ENCODE measurements around the gene HECTD1. TPM values are rescaled to one million over a fixed set of nuclear protein-coding genes. Genes with fewer than 3 reads are reported as not detected.
"Not testable (repeated sequence)": the region's sequence is repeated elsewhere in the genome, so short reads cannot be mapped to it uniquely, and the experiment has no call there.

The HECTD1 gene
- total RNA-seq, 1 experiment from 2014 or later: 138 TPM

DNA sequence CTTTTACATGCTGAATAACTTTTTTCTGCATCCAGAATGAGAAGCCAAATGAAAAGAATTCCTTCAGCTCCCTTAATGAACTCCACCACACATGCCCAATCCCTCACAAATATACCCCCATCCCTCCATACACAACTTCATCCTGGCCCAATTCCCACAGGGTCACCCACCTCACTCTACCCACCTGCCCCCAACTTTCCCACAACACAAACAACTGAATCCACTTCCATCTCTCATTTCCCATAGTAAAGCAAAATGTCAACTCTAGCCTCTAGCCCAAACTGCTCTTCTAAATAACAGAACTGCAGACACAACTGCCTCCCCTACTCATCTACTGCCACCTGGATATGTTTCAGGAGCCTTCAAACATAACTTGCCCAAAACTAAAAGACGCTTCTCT, 18.8 kb downstream of the HECTD1 start:
- Histone ChIP-seq H3K4me1 (ENCODE audit: insufficient read depth, low read length, poor library complexity, severe bottlenecking) (no peaks in the 10 kb centered on the region), H3K27ac (ENCODE audit: low read depth, low read length, poor library complexity, severe bottlenecking) (no peak overlapping the region), H3K4me3 (ENCODE audit: low read depth, low read length, poor library complexity, severe bottlenecking) (no peak overlapping the region), H3K27me3 (replicated peaks; ENCODE audit: insufficient read depth, low read depth, low read length, poor library complexity) (no peaks in the 10 kb centered on the region), H3K36me3 (ENCODE audit: insufficient read depth, low read length, poor library complexity, severe bottlenecking) (peaks cover 3% of the 10 kb centered on the region), H3K9me3 (ENCODE audit: low read depth, low read length, poor library complexity, severe bottlenecking) (no peaks in the 10 kb centered on the region)
- intact Hi-C loops (cut with micrococcal nuclease; ENCODE audit: unreplicated experiment): no loop called here
- TF ChIP-seq, protein P1, sequence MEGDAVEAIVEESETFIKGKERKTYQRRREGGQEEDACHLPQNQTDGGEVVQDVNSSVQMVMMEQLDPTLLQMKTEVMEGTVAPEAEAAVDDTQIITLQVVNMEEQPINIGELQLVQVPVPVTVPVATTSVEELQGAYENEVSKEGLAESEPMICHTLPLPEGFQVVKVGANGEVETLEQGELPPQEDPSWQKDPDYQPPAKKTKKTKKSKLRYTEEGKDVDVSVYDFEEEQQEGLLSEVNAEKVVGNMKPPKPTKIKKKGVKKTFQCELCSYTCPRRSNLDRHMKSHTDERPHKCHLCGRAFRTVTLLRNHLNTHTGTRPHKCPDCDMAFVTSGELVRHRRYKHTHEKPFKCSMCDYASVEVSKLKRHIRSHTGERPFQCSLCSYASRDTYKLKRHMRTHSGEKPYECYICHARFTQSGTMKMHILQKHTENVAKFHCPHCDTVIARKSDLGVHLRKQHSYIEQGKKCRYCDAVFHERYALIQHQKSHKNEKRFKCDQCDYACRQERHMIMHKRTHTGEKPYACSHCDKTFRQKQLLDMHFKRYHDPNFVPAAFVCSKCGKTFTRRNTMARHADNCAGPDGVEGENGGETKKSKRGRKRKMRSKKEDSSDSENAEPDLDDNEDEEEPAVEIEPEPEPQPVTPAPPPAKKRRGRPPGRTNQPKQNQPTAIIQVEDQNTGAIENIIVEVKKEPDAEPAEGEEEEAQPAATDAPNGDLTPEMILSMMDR (conservative IDR thresholded peaks at IDR 0.05; ENCODE audit: low read depth, low read length): no peak
- no peak for TF ChIP-seq EZH2 (IDR thresholded peaks at IDR 0.05; ENCODE audit: borderline replicate concordance, low read depth, low read length, poor library complexity, severe bottlenecking)
- BruUV-seq (replicated peaks): no TSS peak
- CTCF ChIA-PET: no interaction called here
- DNase-seq (ENCODE audit: low spot score): no peak
- POLR2A ChIA-PET (ENCODE audit: low non-redundant PET): no interaction called here

DNA sequence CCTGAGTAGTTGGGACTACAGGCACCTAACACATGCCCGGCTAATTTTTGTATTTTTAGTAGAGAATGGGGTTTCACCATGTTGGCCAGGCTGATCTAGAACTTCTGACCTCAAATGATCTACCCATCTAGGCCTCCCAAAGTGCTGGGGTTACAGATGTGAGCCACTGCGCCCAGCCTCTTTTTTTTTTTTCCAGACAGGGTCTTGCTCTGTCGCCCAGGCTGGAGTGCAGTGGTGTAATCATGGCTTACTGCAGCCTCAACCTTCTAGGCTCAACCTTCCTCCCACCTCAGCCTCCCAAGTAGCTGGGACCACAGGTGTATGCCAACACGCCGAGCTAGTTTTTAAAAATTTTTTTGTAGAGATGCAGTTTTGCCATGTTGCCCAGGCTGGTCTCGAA, 25.6 kb downstream of the HECTD1 start:
- BruUV-seq (replicated peaks); H3K9me3 ChIP-seq (ENCODE audit: low read depth, low read length, poor library complexity, severe bottlenecking); H3K4me1 ChIP-seq (ENCODE audit: insufficient read depth, low read length, poor library complexity, severe bottlenecking); H3K27ac ChIP-seq (ENCODE audit: low read depth, low read length, poor library complexity, severe bottlenecking); H3K4me3 ChIP-seq (ENCODE audit: low read depth, low read length, poor library complexity, severe bottlenecking); intact Hi-C loops (cut with micrococcal nuclease; ENCODE audit: unreplicated experiment); DNase-seq (ENCODE audit: low spot score); H3K27me3 ChIP-seq (replicated peaks; ENCODE audit: insufficient read depth, low read depth, low read length, poor library complexity); H3K36me3 ChIP-seq (ENCODE audit: insufficient read depth, low read length, poor library complexity, severe bottlenecking): not testable (repeated sequence)
- CTCF ChIA-PET: interaction anchor here (0.7 kb wide), 1 partner anchor 1544 kb away, joined by 3 read pairs; no protein-coding TSS in a partner anchor
- POLR2A ChIA-PET (ENCODE audit: low non-redundant PET): interaction anchor here (0.7 kb wide), 2 partner anchors 16 to 26 kb away, joined by 7 to 15 read pairs; partner anchors contain the start of gene HECTD1

DNA sequence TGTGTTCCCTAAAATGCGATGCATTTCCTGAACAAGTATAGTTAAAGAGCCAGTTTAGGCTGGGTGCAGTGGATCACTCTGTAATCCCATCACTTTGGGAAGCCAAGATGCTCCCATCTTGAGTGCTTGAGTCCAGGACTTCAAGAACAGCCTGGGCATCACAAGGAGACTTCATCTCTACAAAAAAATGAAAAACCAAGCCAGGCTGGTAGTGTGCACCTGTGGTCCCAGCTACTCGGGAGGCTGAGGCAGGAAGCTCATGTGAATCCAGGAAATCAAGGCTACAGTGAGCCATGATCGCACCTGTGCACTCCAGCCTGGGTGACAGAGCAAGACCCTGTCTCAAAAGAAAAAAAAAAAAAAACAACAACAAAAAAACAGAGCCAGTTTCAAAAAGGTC, 26.3 kb downstream of the HECTD1 start:
- no peak for TF ChIP-seq EZH2 (IDR thresholded peaks at IDR 0.05; ENCODE audit: borderline replicate concordance, low read depth, low read length, poor library complexity, severe bottlenecking)
- TF ChIP-seq, protein P1 (conservative IDR thresholded peaks at IDR 0.05; ENCODE audit: low read depth, low read length): no peak
- Histone ChIP-seq H3K4me1 (ENCODE audit: insufficient read depth, low read length, poor library complexity, severe bottlenecking) (no peaks in the 10 kb centered on the region), H3K27ac (ENCODE audit: low read depth, low read length, poor library complexity, severe bottlenecking) (no peak overlapping the region), H3K4me3 (ENCODE audit: low read depth, low read length, poor library complexity, severe bottlenecking) (no peak overlapping the region), H3K27me3 (replicated peaks; ENCODE audit: insufficient read depth, low read depth, low read length, poor library complexity) (no peaks in the 10 kb centered on the region), H3K36me3 (ENCODE audit: insufficient read depth, low read length, poor library complexity, severe bottlenecking) (peaks cover 5% of the 10 kb centered on the region), H3K9me3 (ENCODE audit: low read depth, low read length, poor library complexity, severe bottlenecking) (no peaks in the 10 kb centered on the region)
- no peak for DNase-seq (ENCODE audit: low spot score)
- ChIA-PET CTCF (no interaction called here), POLR2A (ENCODE audit: low non-redundant PET) (interaction anchor here (0.7 kb wide), 1 partner anchor 16 kb away, joined by 15 read pairs; no protein-coding TSS in a partner anchor)
- intact Hi-C loops (cut with micrococcal nuclease; ENCODE audit: unreplicated experiment): no loop called here
- BruUV-seq (replicated peaks): no TSS peak

DNA sequence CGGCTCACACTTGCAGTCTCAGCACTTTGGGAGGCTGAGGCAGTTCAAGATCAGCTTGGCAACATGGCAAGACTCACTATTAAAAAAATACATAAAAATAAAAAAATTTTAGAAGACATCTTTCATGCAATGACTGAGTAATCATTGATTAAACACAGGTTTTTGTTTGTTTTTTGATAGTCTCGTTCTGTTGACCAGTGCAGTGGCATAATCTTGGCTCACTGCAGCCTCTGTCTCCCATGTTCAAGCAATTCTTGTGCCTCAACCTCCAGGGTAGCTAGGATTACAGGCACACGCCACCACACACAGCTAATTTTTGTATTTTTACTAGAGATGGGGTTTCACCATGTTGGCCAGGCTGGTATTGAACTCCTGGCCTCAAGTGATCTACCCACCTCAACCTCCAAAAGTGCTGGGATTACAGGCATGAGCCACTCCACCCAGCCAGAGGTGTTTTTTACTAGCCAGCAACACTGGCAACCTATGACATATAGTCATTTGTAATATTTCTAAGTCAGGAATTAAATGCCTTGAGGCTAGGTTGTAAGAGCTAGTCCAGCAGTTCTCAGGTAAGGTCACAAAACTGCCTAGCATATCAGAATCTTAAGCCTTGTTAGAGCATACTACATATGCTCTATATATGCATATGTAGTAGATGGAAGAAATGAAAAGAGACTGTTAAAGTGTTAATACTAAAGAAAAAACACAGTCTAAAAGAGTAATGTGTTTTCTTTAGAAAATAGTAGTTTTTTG, 27.1 kb downstream of the HECTD1 start:
- Histone ChIP-seq H3K27ac (ENCODE audit: low read depth, low read length, poor library complexity, severe bottlenecking) (no peak overlapping the region), H3K36me3 (ENCODE audit: insufficient read depth, low read length, poor library complexity, severe bottlenecking) (peaks cover 5% of the 10 kb centered on the region), H3K4me1 (ENCODE audit: insufficient read depth, low read length, poor library complexity, severe bottlenecking) (no peaks in the 10 kb centered on the region), H3K4me3 (ENCODE audit: low read depth, low read length, poor library complexity, severe bottlenecking) (no peak overlapping the region), H3K27me3 (replicated peaks; ENCODE audit: insufficient read depth, low read depth, low read length, poor library complexity) (no peaks in the 10 kb centered on the region), H3K9me3 (ENCODE audit: low read depth, low read length, poor library complexity, severe bottlenecking) (no peaks in the 10 kb centered on the region)
- no TSS peak for BruUV-seq (replicated peaks)
- ChIA-PET CTCF (no interaction called here), POLR2A (ENCODE audit: low non-redundant PET) (no interaction called here)
- TF ChIP-seq, protein P1 (conservative IDR thresholded peaks at IDR 0.05; ENCODE audit: low read depth, low read length): no peak
- TF ChIP-seq EZH2 (IDR thresholded peaks at IDR 0.05; ENCODE audit: borderline replicate concordance, low read depth, low read length, poor library complexity, severe bottlenecking): no peak
- no peak for DNase-seq (ENCODE audit: low spot score)
- intact Hi-C loops (cut with micrococcal nuclease; ENCODE audit: unreplicated experiment): no loop called here
